GM18867 (cell line): ENCODE measurements around the gene ANKRD16.
"Not testable (repeated sequence)": the region's sequence is repeated elsewhere in the genome, so short reads cannot be mapped to it uniquely, and the experiment has no call there.

Experiments
- ATAC-seq: cut with Tn5 transposase; IDR thresholded peaks from one replicate; pipeline ENCODE4 v1.9.1; 2021; ENCODE audit warnings: mild to moderate bottlenecking, moderate library complexity; ENCODE audit not compliant: unreplicated experiment

The ANKRD16 gene

GRCh38 chr10:5882961-5883360, 6.7 kb downstream of the ANKRD16 start:
- no peak for ATAC-seq

- not testable (repeated sequence) for ATAC-seq
Measured at GRCh38 chr10:5877041-5877440, 12.7 kb downstream of the ANKRD16 start.

DNA sequence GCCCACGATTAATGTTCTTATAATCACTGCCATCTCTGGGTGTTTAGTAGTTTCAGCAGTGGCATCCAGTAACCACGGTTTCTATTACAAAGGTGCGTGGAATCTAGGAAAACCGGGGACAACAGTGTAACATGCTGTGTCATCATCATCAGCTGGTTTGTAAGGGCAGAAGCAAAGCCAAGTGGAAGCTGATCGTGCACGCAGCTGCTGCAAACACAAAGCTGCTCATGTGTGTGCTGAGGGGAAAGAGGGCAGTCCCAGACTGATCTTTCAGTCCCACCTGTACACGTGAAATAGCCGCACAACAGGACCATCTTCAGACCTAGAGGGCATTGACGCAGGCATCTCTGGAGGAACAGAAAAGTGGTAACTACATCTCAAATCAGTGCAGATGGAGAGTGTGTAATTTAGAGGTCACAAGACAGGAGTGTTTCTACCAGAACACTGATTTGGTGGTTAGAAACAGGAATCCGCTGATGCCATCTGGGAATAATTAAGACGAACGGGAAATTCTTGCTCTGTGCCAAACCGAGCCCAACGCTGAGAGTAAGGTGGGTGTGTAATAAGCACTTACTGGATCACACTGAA, 13.4 kb downstream of the ANKRD16 start:
- no peak for ATAC-seq

DNA sequence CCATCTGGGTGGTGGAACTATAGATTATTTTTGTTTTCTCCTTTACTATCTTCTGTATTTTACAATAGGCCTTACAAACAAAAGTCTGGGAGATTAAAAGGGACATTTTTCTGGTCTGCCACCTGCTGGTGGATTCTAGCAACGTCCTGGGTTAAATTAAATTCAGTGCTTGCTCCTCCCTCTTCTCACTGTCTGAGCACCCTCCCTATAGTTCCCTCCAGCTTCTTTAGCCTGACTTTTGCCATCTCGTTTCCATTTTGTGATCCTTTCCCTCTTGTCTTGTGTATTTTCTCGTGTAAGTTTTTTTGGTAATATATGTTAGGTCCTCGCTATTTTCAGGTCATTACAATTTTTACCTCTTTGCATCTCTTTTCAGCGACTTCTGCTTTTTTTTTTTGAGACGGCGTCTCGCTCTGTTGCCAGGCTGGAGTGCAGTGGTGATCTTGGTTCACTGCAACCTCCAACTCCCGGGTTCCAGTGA, 16.1 kb downstream of the ANKRD16 start:
- peak; percentile 71 for ATAC-seq

GRCh38 chr10:5871596-5871995, 18.1 kb downstream of the ANKRD16 start:
- no peak for ATAC-seq

GRCh38 chr10:5869156-5869555, 20.5 kb downstream of the ANKRD16 start:
- ATAC-seq: no peak

DNA sequence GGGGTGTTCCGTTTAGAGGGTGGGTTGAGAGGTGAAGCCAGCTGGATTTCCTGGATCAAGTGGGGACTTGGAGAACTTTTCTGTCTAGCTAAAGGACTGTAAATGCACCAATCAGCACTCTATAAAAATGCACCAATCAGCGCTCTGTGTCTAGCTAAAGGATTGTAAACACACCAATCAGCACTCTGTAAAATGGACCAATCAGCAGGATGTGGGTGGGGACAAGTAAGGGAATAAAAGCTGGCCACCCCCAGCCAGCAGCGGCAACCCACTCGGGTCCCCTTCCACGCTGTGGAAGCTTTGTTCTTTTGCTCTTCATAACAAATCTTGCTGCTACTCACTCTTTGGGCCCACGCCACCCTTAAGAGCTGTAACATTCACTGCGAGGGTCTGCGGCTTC, 21.3 kb downstream of the ANKRD16 start:
- not testable (repeated sequence) for ATAC-seq

- not testable (repeated sequence) for ATAC-seq
Measured at GRCh38 chr10:5867091-5867615, 22.5 kb downstream of the ANKRD16 start.

DNA sequence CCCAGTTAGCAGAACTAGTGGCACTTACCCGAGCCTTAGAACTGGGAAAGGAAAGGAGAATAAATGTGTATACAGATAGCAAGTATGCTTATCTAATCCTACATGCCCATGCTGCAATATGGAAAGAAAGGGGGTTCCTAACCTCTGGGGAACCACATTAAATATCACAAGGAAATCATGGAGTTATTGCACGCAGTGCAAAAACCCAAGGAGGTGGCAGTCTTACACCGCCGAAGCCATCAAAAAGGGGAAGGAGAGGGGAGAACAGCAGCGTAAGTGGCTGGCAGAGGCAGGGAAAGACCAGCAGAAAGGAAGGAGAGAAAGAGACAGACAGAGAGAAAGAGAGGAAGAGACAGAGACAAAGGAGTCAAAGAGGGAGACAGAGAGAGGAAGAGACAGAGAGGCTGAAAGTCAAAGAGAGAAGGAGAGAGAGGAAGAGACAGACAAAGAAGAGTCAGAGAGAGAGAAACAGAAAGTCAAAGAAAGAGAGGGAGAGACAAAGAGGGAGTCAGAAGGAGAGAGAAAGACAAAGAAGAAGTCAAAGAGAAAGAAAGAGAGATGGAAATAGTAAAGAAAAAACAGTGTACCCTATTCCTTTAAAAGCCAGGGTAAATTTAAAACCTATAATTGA, 23.1 kb downstream of the ANKRD16 start:
- not testable (repeated sequence) for ATAC-seq

- ATAC-seq: not testable (repeated sequence)
Measured at GRCh38 chr10:5862981-5863685, 26.6 kb downstream of the ANKRD16 start.

DNA sequence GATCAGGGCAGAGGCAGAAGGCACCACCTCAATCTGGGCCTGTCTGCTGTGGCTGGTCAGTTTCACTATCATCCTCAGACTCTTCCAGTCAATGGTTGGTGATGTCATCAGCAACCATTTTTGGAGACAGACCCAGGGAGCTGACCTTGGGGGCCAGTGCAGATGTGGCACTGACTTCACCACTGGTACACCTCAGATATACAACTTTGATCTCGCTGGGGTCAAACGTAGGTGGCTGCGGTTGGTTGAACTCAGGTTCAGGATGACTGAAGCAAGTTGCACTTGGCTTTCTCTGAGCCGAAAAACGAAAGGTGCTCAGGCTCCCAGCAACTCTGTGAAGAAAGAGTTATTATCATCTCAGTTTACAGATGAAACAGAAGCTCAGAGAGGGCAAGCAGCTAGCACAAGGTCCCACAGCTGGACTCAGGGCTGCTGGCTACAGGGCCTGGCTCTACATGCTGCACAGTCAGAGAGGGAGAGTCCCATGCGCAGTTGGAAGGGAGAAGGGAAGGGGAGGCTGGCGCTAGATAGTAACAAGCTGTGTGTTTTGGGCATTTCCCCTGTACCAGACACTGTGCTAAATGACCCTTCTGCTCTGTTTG, 27.2 kb downstream of the ANKRD16 start:
- ATAC-seq: peak; percentile 96

GRCh38 chr10:5860066-5860465, 29.6 kb downstream of the ANKRD16 start:
- no peak for ATAC-seq

GRCh38 chr10:5858811-5859210, 30.9 kb downstream of the ANKRD16 start:
- ATAC-seq: no peak

DNA sequence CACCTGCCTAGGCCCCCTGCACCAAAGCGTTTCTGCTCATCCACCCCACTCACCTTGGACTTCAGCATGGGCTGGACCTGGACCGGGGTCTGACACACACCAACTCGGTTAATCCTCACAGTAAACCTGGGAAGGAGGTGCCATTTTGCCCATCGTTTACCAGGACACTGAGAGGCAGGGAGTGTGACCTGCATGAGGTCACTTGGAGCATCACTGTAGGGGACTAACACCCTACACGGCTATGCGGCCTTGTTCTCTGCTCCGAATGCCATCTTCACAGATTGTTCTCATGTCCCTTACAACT, 33.0 kb downstream of the ANKRD16 start:
- no peak for ATAC-seq

- no peak for ATAC-seq
Measured at GRCh38 chr10:5855979-5856700, 33.6 kb downstream of the ANKRD16 start.

DNA sequence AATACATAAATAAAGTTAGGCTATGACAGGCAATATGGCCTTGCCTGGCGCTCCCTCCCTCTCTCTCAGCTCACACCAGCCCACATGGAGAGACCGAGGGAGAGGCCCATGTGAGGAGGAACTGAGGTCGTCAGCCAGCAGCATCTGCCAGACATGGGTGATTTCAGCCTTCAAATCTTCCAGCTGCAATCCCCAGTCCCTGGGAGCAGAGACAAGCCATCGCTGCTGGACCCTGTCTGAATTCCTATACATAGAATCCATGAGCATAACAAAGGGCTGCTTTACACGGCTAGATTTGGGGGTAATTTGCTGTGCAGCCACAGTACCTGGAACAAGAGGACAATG, 35.6 kb downstream of the ANKRD16 start:
- no peak for ATAC-seq

DNA sequence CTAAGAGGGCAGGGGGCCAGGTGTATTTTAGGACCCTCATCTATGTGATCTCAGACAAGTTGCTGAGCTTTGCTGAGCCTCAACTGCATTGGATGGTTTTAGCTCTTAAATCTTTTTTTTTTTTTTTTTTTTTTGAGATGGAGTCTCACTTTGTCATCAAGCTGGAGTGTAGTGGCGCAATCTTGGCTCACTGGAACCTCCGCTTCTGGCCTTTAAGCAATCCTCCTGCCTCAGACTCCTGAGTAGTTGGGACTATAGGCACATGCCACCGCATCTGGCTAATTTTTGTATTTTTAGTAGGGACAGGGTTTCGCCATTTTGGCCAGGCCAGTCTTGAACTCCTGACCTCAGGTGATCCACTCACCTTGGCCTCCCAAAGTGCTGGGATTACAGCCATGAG, 43.0 kb downstream of the ANKRD16 start:
- not testable (repeated sequence) for ATAC-seq

DNA sequence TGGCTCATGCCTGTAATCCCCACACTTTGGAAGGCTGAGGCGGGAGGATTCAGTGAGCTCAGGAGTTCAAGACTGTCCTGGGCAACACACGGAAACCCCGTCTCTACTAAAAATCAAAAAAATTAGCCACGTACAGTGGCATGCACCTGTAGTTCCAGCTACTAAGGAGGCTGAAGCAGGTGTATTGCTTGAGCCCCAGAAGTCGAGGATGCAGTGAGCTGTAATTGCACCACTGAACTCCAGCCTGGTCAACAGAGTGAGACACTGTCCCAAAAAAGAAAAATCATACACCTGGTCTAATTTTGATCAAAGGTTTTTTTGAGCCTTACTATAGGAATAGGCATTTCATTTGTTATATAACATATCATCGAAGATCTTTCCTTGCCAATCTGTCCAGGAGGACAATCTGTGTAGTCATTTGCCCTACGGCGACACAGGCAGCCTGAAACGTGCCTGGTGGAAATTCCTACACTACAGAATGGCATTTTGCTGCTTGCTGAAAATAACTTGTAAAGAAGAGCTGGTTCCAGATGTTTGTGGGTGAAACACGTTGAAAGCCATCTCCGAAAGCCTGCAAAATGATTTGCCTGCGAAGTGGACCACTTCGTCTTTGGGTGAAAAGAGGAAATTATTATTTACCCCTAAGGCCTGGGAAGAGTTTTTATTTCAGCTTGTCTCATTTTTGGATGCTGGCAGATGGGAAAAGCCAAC, 45.2 kb downstream of the ANKRD16 start:
- ATAC-seq: no peak

DNA sequence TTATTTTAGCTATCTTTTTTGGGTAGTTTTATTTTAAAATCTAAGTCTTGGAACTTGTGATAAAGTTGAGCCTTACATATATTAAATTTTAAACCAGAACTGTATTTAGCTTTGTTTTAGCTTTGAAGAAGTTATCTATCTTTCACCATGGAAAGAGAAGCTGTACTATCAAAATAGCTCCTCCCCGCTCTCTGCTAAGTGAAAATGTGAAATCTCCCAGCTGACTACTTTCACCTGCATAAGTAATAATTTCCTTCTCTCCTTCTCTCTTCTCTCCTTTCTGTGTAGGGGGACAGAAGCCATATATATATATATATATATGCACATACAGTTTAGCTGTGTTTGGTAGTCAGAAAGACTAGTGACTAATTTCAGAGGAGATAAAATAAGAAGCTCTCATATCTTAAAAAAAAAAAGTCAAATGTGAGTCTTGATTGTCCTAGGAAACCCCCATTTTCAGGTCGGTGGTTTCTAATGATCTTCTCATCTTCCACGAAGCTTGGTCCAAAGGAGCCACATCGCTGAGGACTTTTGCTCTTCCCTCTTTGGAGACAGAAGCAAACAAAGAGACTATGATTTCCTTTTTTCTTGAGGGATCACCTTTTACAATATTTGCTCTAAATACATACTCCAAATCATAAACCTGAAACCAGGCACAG, 45.9 kb downstream of the ANKRD16 start:
- no peak for ATAC-seq

- ATAC-seq: no peak
Measured at GRCh38 chr10:5841965-5842364, 47.7 kb downstream of the ANKRD16 start.
